HUDEP-2 (cell line): ENCODE measurements around the gene MFGE8.
A peak's percentile ranks its signal among the peaks of the same experiment; 100 is the strongest.
"Not testable (repeated sequence)": the region's sequence is repeated elsewhere in the genome, so short reads cannot be mapped to it uniquely, and the experiment has no call there.

Experiments
- DNase-seq, 76 experiments: peaks; one replicate each; lab custom pipeline; 2025; ENCODE audit not compliant: unreplicated experiment in 76 of 76; lab: John Stamatoyannopoulos, UW

MFGE8 gene

DNA sequence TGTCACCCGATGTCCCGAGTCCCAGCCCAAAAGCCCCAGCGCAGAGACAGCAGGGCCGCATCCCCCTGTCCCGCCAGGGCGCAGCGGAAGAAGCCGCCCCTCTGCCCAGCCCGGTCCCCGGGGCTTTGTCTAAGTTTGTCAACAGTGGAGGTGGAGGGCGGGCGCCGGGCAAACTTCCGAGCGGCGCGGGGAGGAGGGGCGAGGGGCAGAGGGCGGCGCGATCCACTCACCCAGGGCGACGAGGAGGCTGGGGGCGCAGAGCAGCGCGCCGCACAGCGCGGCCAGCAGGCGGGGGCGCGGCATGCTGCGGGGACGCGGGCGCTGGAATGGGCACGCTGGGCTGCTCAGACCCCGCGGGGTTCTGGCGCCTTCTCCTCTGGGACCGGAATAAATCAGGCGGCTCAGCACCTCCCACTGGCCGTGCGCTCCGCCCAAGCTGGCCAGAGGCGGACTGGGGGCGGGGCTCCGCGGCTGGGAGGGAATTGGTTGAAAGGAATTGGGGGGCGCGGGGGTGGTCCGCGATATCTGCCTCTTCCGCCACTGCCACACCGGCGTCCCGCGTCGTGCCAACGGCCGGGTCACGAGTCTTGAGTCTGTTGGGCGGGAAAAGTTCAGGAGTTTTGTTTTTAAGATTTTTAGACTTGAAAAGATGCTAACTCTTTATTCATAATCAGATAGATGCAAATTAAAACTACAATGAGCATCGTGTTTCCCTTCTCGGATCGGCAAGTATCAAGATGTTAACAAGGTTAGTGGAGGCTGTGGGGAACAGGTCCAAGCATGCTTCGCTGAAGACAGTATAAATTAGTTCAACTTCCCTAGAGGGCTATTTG is at the start of gene MFGE8:
TSS of gene MFGE8 (minus strand) at position 363 of the 833 bp plus-strand sequence. CDS start at position 303, 60 bp downstream.
- DNase-seq = peak in 56 of 76 experiments; percentile 8 to 72 (median 51)

DNA sequence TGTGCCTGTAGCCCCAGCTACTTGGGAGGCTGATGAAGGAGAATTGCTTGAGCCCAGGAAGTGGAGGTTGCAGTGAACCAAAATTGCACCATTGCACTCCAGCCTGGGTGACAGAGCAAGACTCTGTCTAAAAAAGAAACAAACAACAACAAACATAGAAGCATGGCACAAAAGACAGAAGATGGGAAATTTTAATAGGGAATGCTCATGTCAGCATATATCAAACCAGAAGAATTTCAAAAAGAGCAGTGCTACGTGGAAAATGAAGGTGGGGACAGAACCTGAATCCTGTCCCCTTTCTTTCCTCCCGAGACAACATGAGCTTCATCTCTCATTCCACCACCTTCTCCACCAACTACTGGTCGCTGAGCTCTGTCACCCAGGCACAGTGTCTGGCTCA is 46.3 kb upstream of the MFGE8 start:
- no peak for DNase-seq

- no peak for DNase-seq
Measured at GRCh38 chr15:88956906-88957305, 43.7 kb upstream of the MFGE8 start.

DNA sequence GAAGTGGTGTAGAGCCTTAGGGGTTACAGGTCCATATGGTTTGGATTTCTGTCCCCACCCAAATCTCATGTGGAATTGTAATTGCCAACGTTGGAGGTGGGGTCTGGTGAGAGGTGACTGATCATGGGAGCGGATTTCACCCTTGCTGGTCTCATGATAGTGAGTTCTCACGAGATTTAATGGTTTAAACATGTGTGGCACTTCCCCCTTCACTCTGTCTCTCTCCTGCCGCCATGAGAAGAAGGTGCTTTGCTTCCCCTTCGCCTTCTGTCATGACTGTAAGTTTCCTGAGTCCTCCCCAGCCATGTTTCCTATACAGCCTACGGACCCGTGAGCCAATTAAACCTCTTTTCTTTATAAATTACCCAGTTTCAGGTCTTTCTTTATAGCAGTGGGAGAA is 43.1 kb upstream of the MFGE8 start:
- no peak for DNase-seq

DNA sequence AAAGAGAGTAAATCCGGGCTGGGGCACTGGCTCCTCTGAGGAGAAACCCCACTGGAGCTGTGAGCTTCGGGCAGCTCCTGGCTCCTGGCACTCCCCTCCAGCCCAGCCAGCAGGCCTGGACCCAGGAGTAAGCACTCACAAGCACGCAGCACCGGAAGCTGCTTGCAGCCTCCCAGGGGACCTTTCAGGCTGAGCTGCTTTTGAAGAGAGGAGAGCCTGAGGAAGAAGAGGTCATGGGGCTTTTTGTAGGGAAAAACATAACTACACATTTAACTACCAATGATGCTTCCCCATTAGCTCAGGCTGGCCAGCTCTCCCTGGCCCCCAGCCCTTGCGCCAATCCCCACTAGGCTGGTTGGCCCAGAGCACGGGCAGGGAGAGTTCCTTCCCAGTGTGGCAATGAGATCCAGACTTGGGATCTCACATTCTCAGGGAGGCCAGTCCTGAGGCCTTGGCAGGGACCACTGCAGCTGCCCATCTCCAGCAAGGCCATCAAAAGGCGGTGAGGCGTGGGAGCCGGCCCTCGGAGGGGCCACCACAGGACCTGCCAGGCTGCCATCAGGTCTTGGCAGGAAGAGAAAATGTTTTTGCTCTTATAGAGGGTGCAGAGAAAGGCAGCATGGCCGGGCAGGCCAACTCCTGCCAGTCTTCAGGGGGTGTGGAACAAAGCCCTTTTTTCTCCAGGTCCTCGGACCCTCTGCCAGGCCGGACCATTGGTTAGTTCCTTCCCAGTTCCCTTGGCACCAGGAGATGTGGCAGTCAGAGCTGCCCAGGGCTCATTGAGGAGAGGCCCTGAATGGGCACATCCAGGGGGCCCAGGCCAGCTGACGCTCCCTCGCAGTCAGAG is 41.5 kb upstream of the MFGE8 start:
- DNase-seq = no peak

GRCh38 chr15:88950600-88951160 is 37.5 kb upstream of the MFGE8 start:
- no peak for DNase-seq

DNA sequence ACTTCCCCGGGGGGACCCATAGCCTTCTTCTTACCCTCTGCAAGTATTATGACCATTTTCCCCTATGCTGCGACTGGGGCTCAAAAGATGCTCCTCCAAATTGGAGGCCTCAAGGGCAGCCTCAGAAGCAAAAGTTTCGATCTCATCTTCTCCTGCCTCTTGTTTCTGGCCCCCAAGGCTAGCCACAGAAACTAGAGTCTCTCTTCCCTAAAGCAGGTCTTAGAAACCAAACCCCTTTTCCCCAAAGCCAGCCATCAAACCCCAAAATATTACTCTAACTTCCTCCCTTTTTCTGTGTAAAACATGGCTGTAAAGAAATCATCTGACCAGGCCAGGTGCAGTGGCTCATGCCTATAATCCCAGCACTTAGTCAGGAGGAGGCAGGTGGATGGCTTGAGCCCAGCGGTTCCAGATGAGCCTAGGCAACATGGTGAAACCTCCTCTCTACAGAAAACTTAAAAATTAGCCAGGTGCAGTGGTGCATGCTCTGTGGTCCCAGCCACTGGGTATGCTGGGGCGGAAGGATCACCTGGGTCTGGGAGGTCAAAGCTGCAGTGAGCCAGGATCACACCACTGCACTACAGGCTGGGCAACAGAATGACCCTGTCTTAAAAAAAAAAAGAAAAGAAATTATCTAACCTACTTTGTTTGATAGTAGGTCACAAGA is 36.7 kb upstream of the MFGE8 start:
- no peak for DNase-seq

- no peak for DNase-seq
Measured at GRCh38 chr15:88940110-88940675, 27.0 kb upstream of the MFGE8 start.

DNA sequence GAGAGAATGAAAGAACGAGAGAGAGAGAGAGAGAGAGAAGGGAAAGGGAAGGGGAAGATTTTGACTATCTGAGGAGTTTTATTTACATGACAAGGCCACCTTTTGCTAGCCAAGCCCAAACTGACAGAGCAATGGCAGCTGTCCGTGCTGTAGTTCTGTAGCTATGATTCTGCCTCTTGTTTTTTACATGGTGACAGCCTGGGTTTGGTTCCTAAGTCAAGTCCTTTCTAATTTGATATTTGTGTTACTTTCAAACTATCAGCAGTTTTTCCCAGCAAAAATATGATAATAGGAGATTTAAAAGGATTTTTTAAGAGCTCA is 26.3 kb upstream of the MFGE8 start:
- no peak for DNase-seq

DNA sequence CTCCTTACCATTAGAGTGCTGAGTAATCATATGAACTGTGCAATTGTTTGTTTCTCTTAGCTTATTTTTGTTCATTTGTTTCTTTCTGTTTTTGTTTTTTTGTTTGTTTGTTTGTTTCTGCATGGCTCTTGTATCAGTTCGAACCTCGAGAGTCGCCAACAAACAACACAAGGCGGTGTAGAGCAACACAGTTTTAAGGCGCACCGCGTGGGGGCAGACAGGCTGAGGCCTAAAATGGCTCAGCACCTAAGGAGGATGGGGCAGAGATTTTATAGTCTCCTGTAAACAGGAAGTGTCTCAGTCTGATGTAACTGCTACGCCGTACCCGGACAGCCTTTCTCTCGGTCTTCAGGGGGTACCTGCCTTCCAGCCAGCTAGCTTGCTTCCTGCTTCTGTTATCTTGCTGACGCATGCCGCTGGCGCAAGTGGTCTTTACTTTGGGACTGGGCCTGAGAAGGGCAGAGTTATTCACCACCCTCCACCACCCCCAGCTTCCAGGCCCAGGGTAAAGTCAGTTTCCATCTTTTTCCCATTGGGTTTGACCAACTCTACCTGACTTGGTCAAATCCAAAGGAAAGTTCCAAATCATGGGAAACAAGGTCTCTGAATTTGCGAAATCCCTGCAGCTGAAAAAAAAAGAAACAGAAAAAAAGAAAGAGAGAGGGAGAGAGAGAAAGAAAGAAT is 25.8 kb upstream of the MFGE8 start:
- no peak for DNase-seq

GRCh38 chr15:88934449-88934848 is 21.3 kb upstream of the MFGE8 start:
- DNase-seq = not testable (repeated sequence)

GRCh38 chr15:88932875-88933330 is 19.7 kb upstream of the MFGE8 start:
- DNase-seq = no peak

GRCh38 chr15:88932271-88932874 is 19.2 kb upstream of the MFGE8 start:
- DNase-seq = no peak

- no peak for DNase-seq
Measured at GRCh38 chr15:88930579-88930978, 17.4 kb upstream of the MFGE8 start.

DNA sequence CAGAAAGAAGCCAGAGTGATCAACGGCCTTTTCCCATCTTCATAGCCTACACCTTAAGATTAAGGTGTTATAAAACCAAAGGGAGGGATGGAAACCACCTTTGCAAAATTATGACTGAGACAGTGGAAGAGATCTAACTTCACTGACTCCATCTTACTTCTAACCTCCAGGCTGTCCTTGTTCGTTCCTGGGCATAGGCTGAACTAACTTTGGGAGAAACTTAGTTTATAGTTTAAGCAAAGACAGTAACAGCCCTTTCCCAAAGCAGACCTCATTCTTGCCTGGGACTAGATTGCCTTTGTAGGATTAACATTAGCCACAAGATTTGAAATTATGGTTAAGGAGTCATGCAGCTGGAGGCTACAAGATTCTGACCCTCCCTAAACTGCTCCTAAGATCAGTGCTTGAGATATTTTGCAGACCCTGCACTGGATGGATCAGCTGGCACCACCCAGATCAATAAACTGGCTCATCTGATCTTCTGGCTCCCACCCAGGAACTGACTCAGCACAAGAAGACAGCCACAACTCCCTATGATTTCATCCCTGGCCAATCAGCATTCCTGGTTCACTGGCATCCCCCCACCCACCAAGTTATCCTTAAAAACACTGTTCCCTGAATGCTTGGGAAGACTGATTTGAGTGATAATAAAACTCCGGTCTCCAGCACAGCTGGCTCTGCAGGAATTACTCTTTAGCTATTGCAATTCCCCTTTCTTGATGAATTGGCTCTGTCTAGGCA is 16.3 kb upstream of the MFGE8 start:
- peak in 10 of 76 experiments; percentile 2 to 27 (median 9) for DNase-seq

GRCh38 chr15:88928192-88928591 is 15.0 kb upstream of the MFGE8 start:
- not testable (repeated sequence) for DNase-seq

- DNase-seq = not testable (repeated sequence)
Measured at GRCh38 chr15:88925648-88926047, 12.5 kb upstream of the MFGE8 start.

DNA sequence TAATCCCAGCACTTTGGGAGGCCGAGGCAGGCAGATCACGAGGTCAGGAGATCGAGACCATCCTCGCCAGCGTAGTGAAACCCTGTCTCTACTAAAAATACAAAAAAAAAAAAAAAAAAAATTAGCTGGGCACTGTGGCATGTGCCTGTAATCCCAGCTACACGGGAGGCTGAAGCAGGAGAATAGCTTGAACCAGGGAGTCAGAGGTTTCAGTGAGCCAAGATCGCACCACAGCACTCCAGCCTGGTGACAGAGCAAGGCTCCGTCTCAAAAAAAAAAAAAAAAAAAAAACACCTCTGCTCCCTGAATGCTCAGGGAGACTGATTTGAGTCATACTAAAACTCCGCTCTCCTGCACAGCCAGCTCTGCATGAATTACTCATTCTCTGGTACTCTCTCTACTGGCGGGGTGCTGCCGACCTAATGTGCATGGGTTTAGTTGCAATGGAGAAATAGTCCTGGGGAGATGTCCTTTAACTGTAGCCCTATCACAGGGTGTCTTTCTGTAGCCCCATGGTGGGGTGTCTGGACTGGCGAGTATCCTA is 7.8 kb upstream of the MFGE8 start:
- DNase-seq = not testable (repeated sequence)
